Cardiac muscle cell (in vitro differentiated cells and primary cell): ENCODE data around the gene NAXD. TPM values are rescaled to one million over a fixed set of nuclear protein-coding genes. Genes with fewer than 3 reads are reported as not detected.

Source experiments
- DNase-seq, 2 donors: peaks; one replicate each; pipeline versions ENCODE4 v3.0.0 to v3.0.0-alpha.2; 2010 to 2017; ENCODE audit warnings: low read depth in 1 of 2, low spot score in 1 of 2
- H3K27ac ChIP-seq: fragments of 200-600 bp; sonication (generic); 2 replicates; pipeline ENCODE4 v1.5.1; 2016
- H3K27me3 ChIP-seq: fragments of 200-600 bp; sonication (generic); 2 replicates; pipeline ENCODE4 v1.6.0; 2016; ENCODE audit warnings: control low read depth
- H3K36me3 ChIP-seq: fragments of 200-600 bp; sonication (generic); 2 replicates; pipeline ENCODE4 v1.5.1; 2016; ENCODE audit warnings: control low read depth
- H3K4me1 ChIP-seq: fragments of 200-600 bp; sonication (generic); 2 replicates; pipeline ENCODE4 v1.8.1; 2017; ENCODE audit warnings: low read depth, mild to moderate bottlenecking, mixed run types
- H3K4me3 ChIP-seq: fragments of 200-600 bp; sonication (generic); 2 replicates; pipeline ENCODE4 v1.5.1; 2016; ENCODE audit warnings: mild to moderate bottlenecking
- H3K9me3 ChIP-seq: fragments of 200-600 bp; sonication (generic); 2 replicates; pipeline ENCODE4 v1.5.1; 2017; ENCODE audit warnings: low read depth, mild to moderate bottlenecking, control low read depth
- CTCF ChIP-seq: IDR thresholded peaks from 2 replicates; pipeline ENCODE4 v1.5.1; 2012; ENCODE audit warnings: low read depth, mild to moderate bottlenecking, low read length
- polyA plus RNA-seq: library from polyadenylated mRNA; unstranded; fragments of >200 nt; fragmentation: Nextera tagmentation; extraction: Ambion mirVana; gene quantifications from 2 replicates; pipeline ENCODE4 v1.2.1, GENCODE V29; 2016
- total RNA-seq: library from RNA; depleted of rRNA; stranded (reverse); fragments of >200 nt; gene quantifications from 2 replicates; pipeline ENCODE4 v1.2.3, GENCODE V29; 2016

The NAXD gene
- total and polyA plus RNA-seq, 2 experiments from 2014 or later: 36.8 to 40.7 TPM

DNA sequence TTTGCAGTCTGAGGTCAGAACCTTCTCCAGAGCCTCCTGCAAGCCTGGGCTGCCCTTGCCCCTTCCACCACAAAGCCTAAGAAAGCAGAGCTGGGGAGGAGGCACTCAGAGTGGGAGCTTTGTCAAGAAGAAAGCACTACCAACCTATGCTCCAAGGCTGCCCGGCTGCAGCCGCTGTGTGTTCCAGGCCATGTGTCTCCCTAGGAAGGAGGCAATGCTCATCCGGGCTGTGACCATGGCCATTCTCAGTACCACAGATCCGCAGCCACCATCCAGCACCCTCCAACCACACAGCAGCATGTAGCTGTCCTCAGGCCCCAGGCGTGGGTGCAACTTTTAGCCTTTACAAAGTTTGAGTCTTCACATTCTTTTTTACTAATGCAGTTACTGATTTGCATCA, 68.6 kb downstream of the NAXD start:
- no peak for DNase-seq
- Histone ChIP-seq H3K9me3 (no peaks in the 10 kb centered on the region), H3K27me3 (no peaks in the 10 kb centered on the region), H3K4me3 (no peak overlapping the region), H3K36me3 (peaks cover 46% of the 10 kb centered on the region), H3K4me1 (no peaks in the 10 kb centered on the region), H3K27ac (no peak overlapping the region)
- TF ChIP-seq CTCF: no peak

DNA sequence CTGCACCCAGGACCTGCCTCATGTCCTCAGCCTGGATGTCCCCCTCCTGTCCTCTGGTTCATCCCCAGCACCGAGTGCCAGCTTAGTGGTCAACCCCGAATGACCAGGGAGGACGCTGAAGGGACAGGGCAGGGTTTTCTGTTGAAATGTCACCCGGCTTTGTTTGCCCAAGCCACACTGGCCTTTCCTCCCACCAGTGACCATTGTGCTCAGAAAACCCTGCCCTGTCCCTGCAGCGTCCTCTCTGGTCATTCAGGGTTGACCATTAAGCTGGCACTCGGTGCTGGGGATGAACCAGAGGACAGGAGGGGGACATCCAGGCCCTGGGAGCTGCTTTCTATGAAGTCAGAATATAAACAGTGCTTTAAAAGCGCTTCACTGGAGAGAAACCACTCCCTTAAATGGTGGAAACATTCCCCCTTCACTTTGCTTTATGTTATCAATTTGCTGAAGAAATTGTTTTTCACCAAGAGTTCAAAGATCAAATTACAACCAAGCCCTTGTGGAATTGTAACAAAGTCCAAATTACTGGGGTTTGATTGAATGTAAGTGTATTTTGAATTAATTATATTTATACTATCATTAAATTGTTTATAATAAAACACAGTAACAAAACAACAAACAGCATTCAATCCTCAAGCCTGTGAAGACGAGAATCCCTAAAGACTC, 69.2 kb downstream of the NAXD start:
- Histone ChIP-seq H3K4me3 (no peak overlapping the region), H3K27me3 (no peaks in the 10 kb centered on the region), H3K36me3 (peaks cover 46% of the 10 kb centered on the region), H3K27ac (no peak overlapping the region), H3K4me1 (no peaks in the 10 kb centered on the region), H3K9me3 (no peaks in the 10 kb centered on the region)
- no peak for DNase-seq
- no peak for TF ChIP-seq CTCF

GRCh38 chr13:110685305-110686020, 70.1 kb downstream of the NAXD start:
- Histone ChIP-seq H3K27ac (no peak overlapping the region), H3K4me1 (no peaks in the 10 kb centered on the region), H3K27me3 (no peaks in the 10 kb centered on the region), H3K4me3 (no peak overlapping the region), H3K9me3 (no peaks in the 10 kb centered on the region), H3K36me3 (peaks cover 46% of the 10 kb centered on the region)
- no peak for TF ChIP-seq CTCF
- no peak for DNase-seq

GRCh38 chr13:110687736-110688135, 72.4 kb downstream of the NAXD start:
- Histone ChIP-seq H3K27me3 (no peaks in the 10 kb centered on the region), H3K4me1 (no peaks in the 10 kb centered on the region), H3K9me3 (no peaks in the 10 kb centered on the region), H3K27ac (no peak overlapping the region), H3K4me3 (no peak overlapping the region), H3K36me3 (peaks cover 30% of the 10 kb centered on the region)
- DNase-seq: no peak
- TF ChIP-seq CTCF: no peak

- Histone ChIP-seq H3K27ac (no peak overlapping the region), H3K36me3 (peaks cover 24% of the 10 kb centered on the region), H3K4me1 (no peaks in the 10 kb centered on the region), H3K27me3 (no peaks in the 10 kb centered on the region), H3K9me3 (no peaks in the 10 kb centered on the region), H3K4me3 (no peak overlapping the region)
- TF ChIP-seq CTCF: no peak
- DNase-seq: no peak
These were observed 73.7 kb downstream of the NAXD start for GRCh38 chr13:110689041-110689440.

Other genes with a start within 250 kb of the NAXD start
- gene RAB20, start 53.8 kb upstream of the NAXD start, total RNA-seq: 22.4 and 30.8 TPM in 2 replicates
- 14.0 and 20.0 TPM in 2 replicates for gene RAB20, start 53.8 kb upstream of the NAXD start, polyA plus RNA-seq
- gene CARS2, start 90.6 kb downstream of the NAXD start, total RNA-seq: 58.2 and 93.5 TPM in 2 replicates
- gene CARS2, start 90.6 kb downstream of the NAXD start, polyA plus RNA-seq: 61.7 and 94.6 TPM in 2 replicates
- gene ING1, start 98.2 kb downstream of the NAXD start, total RNA-seq: 24.2 and 28.6 TPM in 2 replicates
- 16.5 and 22.2 TPM in 2 replicates for gene ING1, start 98.2 kb downstream of the NAXD start, polyA plus RNA-seq